Prostate gland (tissue), 2 donors: ENCODE data around the gene ADGRE1.

Experiments used
- POLR2AphosphoS5 ChIP-seq: sonication (generic); formaldehyde crosslinking; IDR thresholded peaks from one replicate; pipeline ENCODE4 v1.6.1; 2017; ENCODE audit warnings: antibody characterized with exemption
- TF ChIP-seq, protein P1 (sequence below), 4 experiments: fragments of 200-600 bp in 2 of 4; fragments of 450-650 bp in 2 of 4; sonication (generic) in 2 of 4; IDR thresholded peaks; 1 replicate in 3 of 4; 2 replicates in 1 of 4; pipeline ENCODE4 v1.5.1; 2016 to 2019; ENCODE audit warnings: antibody characterized with exemption in 4 of 4, mild to moderate bottlenecking in 2 of 4, moderate library complexity in 2 of 4

- TF ChIP-seq, protein P1, sequence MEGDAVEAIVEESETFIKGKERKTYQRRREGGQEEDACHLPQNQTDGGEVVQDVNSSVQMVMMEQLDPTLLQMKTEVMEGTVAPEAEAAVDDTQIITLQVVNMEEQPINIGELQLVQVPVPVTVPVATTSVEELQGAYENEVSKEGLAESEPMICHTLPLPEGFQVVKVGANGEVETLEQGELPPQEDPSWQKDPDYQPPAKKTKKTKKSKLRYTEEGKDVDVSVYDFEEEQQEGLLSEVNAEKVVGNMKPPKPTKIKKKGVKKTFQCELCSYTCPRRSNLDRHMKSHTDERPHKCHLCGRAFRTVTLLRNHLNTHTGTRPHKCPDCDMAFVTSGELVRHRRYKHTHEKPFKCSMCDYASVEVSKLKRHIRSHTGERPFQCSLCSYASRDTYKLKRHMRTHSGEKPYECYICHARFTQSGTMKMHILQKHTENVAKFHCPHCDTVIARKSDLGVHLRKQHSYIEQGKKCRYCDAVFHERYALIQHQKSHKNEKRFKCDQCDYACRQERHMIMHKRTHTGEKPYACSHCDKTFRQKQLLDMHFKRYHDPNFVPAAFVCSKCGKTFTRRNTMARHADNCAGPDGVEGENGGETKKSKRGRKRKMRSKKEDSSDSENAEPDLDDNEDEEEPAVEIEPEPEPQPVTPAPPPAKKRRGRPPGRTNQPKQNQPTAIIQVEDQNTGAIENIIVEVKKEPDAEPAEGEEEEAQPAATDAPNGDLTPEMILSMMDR (IDR thresholded peaks at IDR 0.05) = no peak
- TF ChIP-seq POLR2AphosphoS5 = no peak
These were observed 39.6 kb upstream of the ADGRE1 start for GRCh38 chr19:6847828-6848200.
